Measurements from ENCODE around the gene ODAD3. TPM values are rescaled to one million over a fixed set of nuclear protein-coding genes. Genes with fewer than 3 reads are reported as not detected.

ODAD3 gene
- total and polyA plus RNA-seq, 2 of the 13 experiments (the other 11 are each of a cell fraction or from before 2014, with no cell fraction given) = 0.04 to 0.08 TPM

- peak; percentile 78 for TF ChIP-seq ZNF407 (CRISPR knock-in tag; IDR thresholded peaks at IDR 0.05; ENCODE audit: not compliant biosample characterization)
- TF ChIP-seq HIVEP1 (CRISPR knock-in tag; IDR thresholded peaks at IDR 0.05) = no peak
- TF ChIP-seq ZFY (CRISPR knock-in tag; IDR thresholded peaks at IDR 0.05) = peak; percentile 100
- TF ChIP-seq CEBPB (IDR thresholded peaks at IDR 0.05; ENCODE audit: borderline replicate concordance, low read depth, low read length) = peak; percentile 83
- TF ChIP-seq GABPB1 (CRISPR knock-in tag; IDR thresholded peaks at IDR 0.05) = peak; percentile 92
- TF ChIP-seq ZNF503 (CRISPR knock-in tag; IDR thresholded peaks at IDR 0.05) = no peak
- peak; percentile 24; the same call in 1 of the 2 replicates for TF ChIP-seq FOXP4 (CRISPR knock-in tag; IDR thresholded peaks at IDR 0.05)
- TF ChIP-seq KMT2B (CRISPR knock-in tag; IDR thresholded peaks at IDR 0.05) = peak; percentile 75; the same call in 1 of the 2 replicates
- TF ChIP-seq TCF7 (IDR thresholded peaks at IDR 0.05; ENCODE audit: low read depth) = no peak
- TF ChIP-seq ZBED4 (CRISPR knock-in tag; IDR thresholded peaks at IDR 0.05; ENCODE audit: borderline replicate concordance) = peak; percentile 74; the same call in 1 of the 2 replicates
Observed at GRCh38 chr19:11374433-11375142, 60.3 kb downstream of the ODAD3 start, which contains the start of gene SWSAP1 (continued).
